Kidney (tissue), 14 donors: ENCODE measurements around the gene ESPN. TPM values are rescaled to one million over a fixed set of nuclear protein-coding genes. Genes with fewer than 3 reads are reported as not detected.
"Not testable (repeated sequence)": the region's sequence is repeated elsewhere in the genome, so short reads cannot be mapped to it uniquely, and the experiment has no call there.

ENCODE experiments used
- DNase-seq, 5 donors: peaks; one replicate each; pipeline ENCODE4 v3.0.0-alpha.2; 2013 to 2020
- FAIRE-seq: peaks from 2 replicates; lab custom pipeline; 2012; peaks lifted over from hg19 to GRCh38; lab: Jason Lieb, UNC
- H3K27ac ChIP-seq, 2 donors: one replicate each; pipeline ENCODE4 v1.7.0; 2013; ENCODE audit warnings: low read depth in 2 of 2, low read length in 2 of 2, inconsistent platforms in 1 of 2
- H3K27me3 ChIP-seq: one replicate; pipeline ENCODE4 v1.7.1; 2013; ENCODE audit warnings: low read length, inconsistent platforms; ENCODE audit not compliant: control insufficient read depth, insufficient read depth
- H3K36me3 ChIP-seq, 3 donors: one replicate each; pipeline versions ENCODE4 v1.7.0 to v1.7.1; 2013; ENCODE audit warnings: low read length in 3 of 3, control low read depth in 1 of 3, inconsistent platforms in 1 of 3; ENCODE audit not compliant: insufficient read depth in 3 of 3, control insufficient read depth in 2 of 3
- H3K4me1 ChIP-seq, 3 donors: one replicate each; pipeline versions ENCODE4 v1.7.0 to v1.7.1; 2013; ENCODE audit warnings: low read length in 3 of 3, inconsistent platforms in 1 of 3, low read depth in 1 of 3; ENCODE audit not compliant: control insufficient read depth in 2 of 3, insufficient read depth in 2 of 3
- H3K4me3 ChIP-seq, 3 donors: one replicate each; pipeline versions ENCODE4 v1.7.0 to v1.8.1; 2013; ENCODE audit warnings: low read length in 3 of 3, control low read depth in 1 of 3, inconsistent platforms in 1 of 3
- H3K9ac ChIP-seq, 3 donors: one replicate each; pipeline versions ENCODE4 v1.7.0 to v1.7.1; 2013; ENCODE audit warnings: low read length in 3 of 3, control low read depth in 1 of 3, inconsistent platforms in 1 of 3
- H3K9me3 ChIP-seq, 3 donors: one replicate each; pipeline versions ENCODE4 v1.7.0 to v1.7.1; 2013; ENCODE audit warnings: low read length in 3 of 3, control low read depth in 1 of 3, inconsistent platforms in 1 of 3; ENCODE audit not compliant: control insufficient read depth in 2 of 3, insufficient read depth in 1 of 3
- intact Hi-C: fragments of 100-400 bp; cut with DNase I; formaldehyde crosslinking; loops from one replicate; pipeline ENCODE4 v1.11.1; 2022
- polyA plus RNA-seq: library from polyadenylated mRNA; stranded (reverse); fragments of 350-450 nt; fragmentation: Illumina TruSeq; extraction: RNeasy Lipid Tissue Mini Kit (QIAGEN cat#74804); gene quantifications from one replicate; pipeline ENCODE4 v1.2.3, GENCODE V29; 2014; ENCODE audit warnings: low read depth, low replicate concordance; ENCODE audit not compliant: insufficient read depth
- total RNA-seq: library from RNA; stranded (reverse); fragmentation: NEBNext Ultra II Directional; extraction: Animal tissue kit (Norgen Biotek cat#: 25700); gene quantifications from one replicate; pipeline ENCODE4 v1.2.1, GENCODE V29; 2021
- TF ChIP-seq, protein P1 (sequence below): IDR thresholded peaks from 3 replicates; pipeline ENCODE4 v1.5.1; 2012; ENCODE audit warnings: mild to moderate bottlenecking, moderate library complexity, borderline replicate concordance; ENCODE audit not compliant: insufficient read depth; ENCODE audit errors: extremely low read depth
- donor health status: control.
- donor health status: control.
- donor health status: control.
- donor health status: control.
- donor health status: control.
- donor health status: DM: yes; HTN: yes; CAD: no.
- donor health status: Normal renal cell carcinoma (clear cell type).

ESPN gene
- total and polyA plus RNA-seq, 2 donors from 2014 or later, result 14.2 to 112 TPM

DNA sequence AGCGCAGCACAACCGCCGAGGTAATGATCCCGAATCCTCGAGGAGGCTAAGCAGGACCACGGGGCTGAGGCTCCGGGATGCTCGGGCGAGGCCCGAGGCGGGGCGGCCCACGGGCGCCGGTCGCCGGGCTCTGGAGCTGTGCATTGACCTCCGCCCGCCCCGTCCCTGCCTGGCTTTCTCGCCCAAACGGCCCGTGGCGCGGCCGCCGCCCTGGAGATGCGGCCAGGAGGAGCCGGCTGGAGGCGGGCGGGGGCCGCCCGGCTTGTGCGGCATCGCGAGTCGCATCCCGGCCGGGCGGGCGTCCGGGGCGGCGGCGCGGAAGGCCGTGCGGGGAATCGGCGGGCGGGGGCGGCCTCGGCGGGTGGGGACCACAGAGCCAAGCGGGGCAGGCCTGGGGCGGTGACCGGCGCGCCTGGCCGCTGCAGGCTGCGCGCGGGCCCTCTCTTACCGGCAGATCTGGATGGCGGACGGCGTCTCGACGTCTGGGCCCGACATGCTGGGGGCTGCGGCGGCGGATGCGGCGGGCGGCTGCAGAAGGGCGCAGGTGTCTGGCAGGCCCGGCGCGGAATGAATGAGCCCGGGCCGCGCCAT lies 31.7 kb upstream of the ESPN start:
- FAIRE-seq (no peak), DNase-seq (peak in 3 of 5 donors; percentile 35 to 81 (median 61))

DNA sequence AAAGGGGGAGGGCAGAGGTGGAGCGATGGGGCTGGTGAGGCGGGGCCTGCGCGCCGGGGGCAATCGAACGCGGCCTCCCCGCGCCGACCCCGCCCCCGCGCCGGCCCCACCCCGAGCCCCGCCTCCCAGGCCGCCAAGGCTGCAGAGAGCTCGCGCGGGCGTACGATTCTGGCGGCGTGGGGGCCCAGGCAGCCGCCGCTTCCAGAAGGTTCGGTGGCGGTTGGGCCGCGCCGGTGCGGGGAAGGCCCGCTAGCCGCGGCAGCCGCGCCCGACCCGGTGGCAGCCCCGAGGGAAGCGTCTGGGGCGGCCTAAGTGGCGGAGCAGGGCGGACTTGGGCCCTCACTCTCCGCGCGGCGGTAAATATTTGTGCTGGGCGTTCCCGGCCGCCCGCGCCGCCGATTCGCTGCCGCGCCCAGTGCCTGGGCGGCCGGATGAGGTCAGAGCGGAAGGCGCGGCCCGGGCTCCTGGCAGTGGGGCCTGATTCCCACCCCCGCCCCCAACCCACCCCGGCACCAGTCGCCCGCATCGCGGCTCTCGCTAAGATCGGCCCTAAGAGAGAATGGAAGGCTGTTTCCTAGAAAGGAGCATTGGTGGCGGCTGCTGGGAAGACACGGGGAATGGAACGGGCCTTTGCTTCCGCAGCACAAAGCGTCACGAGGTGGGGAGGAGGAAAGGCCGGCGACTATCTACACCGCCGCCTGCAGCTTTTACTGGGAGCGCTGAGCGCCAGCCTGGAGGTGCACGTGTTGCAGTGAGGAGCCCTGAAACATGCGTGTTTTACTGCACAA lies 31.0 kb upstream of the ESPN start, which contains the start of gene ACOT7:
Gene ACOT7, minus strand, starts transcription at position 368 of the 788 bp plus-strand sequence. CDS start 368 bp downstream, outside the sequence.
- peak; percentile 91 to 96 (median 95) for DNase-seq
- Histone ChIP-seq H3K27me3 (no peaks in the 10 kb centered on the region), H3K36me3 (no peaks in the 10 kb centered on the region), H3K27ac (peak within 1 kb of the TSS; percentile 98), H3K9me3 (no peaks in the 10 kb centered on the region), H3K4me1 (peaks cover 0 to 12% (median 0%) of the 10 kb centered on the region in 3 donors), H3K4me3 (peak within 1 kb of the TSS; percentile 35 to 57 (median 56)), H3K9ac (peak within 1 kb of the TSS in 2 of 3 donors; percentile 33 to 59)
- TF ChIP-seq, protein P1, sequence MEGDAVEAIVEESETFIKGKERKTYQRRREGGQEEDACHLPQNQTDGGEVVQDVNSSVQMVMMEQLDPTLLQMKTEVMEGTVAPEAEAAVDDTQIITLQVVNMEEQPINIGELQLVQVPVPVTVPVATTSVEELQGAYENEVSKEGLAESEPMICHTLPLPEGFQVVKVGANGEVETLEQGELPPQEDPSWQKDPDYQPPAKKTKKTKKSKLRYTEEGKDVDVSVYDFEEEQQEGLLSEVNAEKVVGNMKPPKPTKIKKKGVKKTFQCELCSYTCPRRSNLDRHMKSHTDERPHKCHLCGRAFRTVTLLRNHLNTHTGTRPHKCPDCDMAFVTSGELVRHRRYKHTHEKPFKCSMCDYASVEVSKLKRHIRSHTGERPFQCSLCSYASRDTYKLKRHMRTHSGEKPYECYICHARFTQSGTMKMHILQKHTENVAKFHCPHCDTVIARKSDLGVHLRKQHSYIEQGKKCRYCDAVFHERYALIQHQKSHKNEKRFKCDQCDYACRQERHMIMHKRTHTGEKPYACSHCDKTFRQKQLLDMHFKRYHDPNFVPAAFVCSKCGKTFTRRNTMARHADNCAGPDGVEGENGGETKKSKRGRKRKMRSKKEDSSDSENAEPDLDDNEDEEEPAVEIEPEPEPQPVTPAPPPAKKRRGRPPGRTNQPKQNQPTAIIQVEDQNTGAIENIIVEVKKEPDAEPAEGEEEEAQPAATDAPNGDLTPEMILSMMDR, result no peak
- intact Hi-C loops, result no loop called here
- no peak for FAIRE-seq

More for the DNA sequence above, 31.7 kb upstream of the ESPN start:
- H3K27ac ChIP-seq, result no peak overlapping the region
- no peak overlapping the region for H3K4me3 ChIP-seq
- H3K9ac ChIP-seq, result no peak overlapping the region
- peaks cover 0 to 12% (median 0%) of the 10 kb centered on the region in 3 donors for H3K4me1 ChIP-seq
- intact Hi-C loops, result no loop called here
- no peaks in the 10 kb centered on the region for H3K9me3 ChIP-seq
- no peaks in the 10 kb centered on the region for H3K27me3 ChIP-seq
- no peaks in the 10 kb centered on the region for H3K36me3 ChIP-seq
- TF ChIP-seq, protein P1, result no peak

- H3K36me3 ChIP-seq, H3K4me3 ChIP-seq, H3K27me3 ChIP-seq, DNase-seq, intact Hi-C loops, H3K9me3 ChIP-seq, FAIRE-seq, H3K9ac ChIP-seq, H3K27ac ChIP-seq: not testable (repeated sequence)
- peaks cover 0 to 12% (median 0%) of the 10 kb centered on the region in 3 donors for H3K4me1 ChIP-seq
Measured at GRCh38 chr1:6395130-6395529, 29.4 kb upstream of the ESPN start.

DNA sequence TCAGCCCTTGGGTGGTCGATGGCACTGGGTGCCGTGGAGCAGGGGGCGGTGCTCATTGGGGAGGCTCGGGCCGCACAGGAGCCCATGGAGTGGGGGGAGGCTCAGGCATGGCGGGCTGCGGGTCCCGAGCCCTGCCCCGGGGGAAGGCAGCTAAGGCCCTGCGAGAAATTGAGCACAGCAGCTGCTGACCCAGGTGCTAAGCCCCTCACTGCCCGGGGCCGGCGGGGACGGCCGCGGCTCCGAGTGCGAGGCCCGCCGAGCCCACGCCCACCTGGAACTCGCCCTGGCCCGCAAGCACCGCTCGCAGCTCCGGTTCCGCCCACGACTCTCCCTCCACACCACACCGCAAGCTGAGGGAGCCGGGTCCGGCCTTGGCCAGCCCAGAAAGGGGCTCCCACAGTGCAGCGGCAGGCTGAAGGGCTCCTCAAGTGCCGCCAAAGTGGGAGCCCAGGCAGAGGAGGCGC lies 28.8 kb upstream of the ESPN start:
- H3K4me3 ChIP-seq, intact Hi-C loops, H3K9me3 ChIP-seq, H3K27ac ChIP-seq, H3K27me3 ChIP-seq, H3K36me3 ChIP-seq, FAIRE-seq, H3K9ac ChIP-seq: not testable (repeated sequence)
- DNase-seq, result peak in 1 of 5 donors; percentile 73
- H3K4me1 ChIP-seq, result peaks cover 0 to 12% (median 0%) of the 10 kb centered on the region in 3 donors
